Lung microvascular endothelial cell (primary cell): ENCODE results near the gene CIART. TPM values are rescaled to one million over a fixed set of nuclear protein-coding genes. Genes with fewer than 3 reads are reported as not detected.

ENCODE experiments used
- DNase-seq, 2 donors: peaks; one replicate each; pipeline versions ENCODE4 v3.0.0 to v3.0.0-alpha.2; 2010; ENCODE audit warnings: low read depth in 2 of 2
- total RNA-seq: library from RNA; depleted of rRNA; stranded (reverse); fragments of >200 nt; gene quantifications from 2 replicates; pipeline ENCODE4 v1.2.1, GENCODE V29; 2014

Gene CIART
- total RNA-seq, 1 donor from 2014 or later: 1.4 TPM

DNA sequence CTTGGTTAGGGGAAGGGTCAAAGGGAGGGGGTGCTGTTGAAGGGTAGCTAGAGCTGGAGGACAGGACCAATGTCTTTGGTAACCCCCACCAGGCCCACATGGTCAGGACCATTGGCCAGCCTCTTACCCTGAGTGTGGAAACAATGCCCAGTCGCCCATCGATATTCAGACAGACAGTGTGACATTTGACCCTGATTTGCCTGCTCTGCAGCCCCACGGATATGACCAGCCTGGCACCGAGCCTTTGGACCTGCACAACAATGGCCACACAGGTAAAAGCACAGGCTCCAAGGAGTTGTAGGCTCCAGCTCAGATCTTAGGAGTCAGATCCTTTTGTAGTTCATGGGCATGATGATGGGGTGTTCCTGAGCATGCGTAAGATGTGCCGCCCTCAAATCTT is 21.0 kb upstream of the CIART start:
- no peak for DNase-seq

DNA sequence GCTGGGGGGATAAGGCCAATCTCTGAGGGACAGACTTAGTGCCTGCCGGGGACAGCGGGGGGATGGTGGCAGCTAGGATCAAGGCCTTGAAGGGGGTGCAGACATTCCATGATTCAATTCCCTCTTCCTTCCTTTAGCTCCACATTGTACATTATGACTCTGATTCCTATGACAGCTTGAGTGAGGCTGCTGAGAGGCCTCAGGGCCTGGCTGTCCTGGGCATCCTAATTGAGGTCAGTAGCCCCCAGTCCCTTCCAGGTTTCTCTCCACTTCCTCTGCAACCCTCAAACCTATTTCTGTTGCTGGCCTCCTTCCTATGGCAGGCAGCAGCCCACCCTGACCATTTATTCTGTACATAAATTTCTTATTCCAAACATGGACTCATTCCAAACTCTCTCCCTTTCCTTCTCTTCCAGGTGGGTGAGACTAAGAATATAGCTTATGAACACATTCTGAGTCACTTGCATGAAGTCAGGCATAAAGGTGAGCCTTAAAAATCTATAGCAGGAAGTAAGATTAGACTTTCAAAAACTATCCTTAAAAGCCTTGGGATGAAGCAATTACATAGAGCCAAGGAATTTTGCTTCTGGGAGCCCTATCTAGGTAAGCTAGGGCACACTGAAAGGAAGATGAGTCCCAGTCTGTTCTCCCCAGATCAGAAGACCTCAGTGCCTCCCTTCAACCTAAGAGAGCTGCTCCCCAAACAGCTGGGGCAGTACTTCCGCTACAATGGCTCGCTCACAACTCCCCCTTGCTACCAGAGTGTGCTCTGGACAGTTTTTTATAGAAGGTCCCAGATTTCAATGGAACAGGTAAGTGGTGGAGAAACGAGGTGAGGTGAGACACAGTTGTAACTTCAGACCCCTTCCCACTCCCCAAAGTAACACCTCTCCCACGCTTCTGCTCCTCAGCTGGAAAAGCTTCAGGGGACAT is 19.7 kb upstream of the CIART start:
- DNase-seq: no peak

DNA sequence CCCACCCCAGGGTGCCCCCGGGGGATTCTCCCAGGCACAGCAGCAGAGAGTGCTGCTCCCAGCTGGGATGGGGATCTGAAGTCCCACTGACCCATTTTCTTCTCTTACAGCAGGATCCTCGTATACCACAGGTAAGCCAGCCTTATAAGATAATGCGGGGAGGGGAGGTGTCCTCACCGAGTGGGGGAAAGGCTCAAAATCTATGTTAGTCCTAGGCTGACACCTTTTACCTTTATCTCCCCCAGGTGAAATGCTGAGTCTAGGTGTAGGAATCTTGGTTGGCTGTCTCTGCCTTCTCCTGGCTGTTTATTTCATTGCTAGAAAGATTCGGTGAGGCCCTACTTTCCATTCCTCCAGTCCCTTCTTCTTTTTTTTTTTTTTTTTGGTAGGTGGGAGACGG is 18.8 kb upstream of the CIART start:
- no peak for DNase-seq

GRCh38 chr1:150267896-150268295 is 14.5 kb upstream of the CIART start:
- DNase-seq: peak in 1 of 2 donors; percentile 17

GRCh38 chr1:150268340-150268704 is 14.0 kb upstream of the CIART start:
- peak; percentile 55 to 66 for DNase-seq

DNA sequence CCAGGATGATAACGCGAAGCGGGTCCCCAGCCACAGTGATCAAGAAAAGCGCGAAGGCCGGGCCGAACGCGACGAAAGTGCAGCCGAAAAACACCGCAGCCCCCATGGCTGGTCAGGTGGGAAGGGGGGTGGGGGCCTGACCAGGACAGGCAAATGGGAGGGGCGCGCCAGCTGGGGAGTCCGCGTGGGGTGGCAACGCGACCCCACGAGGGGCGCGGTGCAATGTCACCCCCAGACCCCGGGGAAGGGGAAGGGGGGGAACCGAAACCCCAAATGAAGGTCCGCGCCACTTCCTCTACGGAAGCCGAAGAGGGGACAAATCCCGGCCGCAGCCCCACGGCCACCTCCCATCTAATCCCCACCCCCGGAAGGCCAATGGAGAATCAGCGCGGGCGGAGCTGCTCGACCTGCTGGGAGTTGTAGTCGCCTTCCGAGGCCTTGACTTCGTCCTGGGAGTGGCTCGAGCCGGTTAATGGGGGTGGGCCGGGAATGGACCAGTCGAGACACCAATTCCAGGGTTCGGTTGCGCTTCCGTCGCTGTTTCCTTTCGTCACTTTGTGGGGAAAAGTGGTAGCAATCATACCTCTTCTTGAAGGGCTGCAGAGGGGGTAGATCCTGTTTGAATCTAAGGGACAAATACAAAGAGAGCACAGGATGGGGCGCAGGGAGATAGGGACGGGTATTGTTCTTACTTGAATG is 13.5 kb upstream of the CIART start, which contains the start of gene APH1A:
TSS of gene APH1A (minus strand) at position 312 of the 699 bp plus-strand sequence. CDS start at position 106, 206 bp downstream.
- peak; percentile 98 for DNase-seq

GRCh38 chr1:150269451-150269850 is 12.9 kb upstream of the CIART start:
- DNase-seq: peak in 1 of 2 donors; percentile 49

DNA sequence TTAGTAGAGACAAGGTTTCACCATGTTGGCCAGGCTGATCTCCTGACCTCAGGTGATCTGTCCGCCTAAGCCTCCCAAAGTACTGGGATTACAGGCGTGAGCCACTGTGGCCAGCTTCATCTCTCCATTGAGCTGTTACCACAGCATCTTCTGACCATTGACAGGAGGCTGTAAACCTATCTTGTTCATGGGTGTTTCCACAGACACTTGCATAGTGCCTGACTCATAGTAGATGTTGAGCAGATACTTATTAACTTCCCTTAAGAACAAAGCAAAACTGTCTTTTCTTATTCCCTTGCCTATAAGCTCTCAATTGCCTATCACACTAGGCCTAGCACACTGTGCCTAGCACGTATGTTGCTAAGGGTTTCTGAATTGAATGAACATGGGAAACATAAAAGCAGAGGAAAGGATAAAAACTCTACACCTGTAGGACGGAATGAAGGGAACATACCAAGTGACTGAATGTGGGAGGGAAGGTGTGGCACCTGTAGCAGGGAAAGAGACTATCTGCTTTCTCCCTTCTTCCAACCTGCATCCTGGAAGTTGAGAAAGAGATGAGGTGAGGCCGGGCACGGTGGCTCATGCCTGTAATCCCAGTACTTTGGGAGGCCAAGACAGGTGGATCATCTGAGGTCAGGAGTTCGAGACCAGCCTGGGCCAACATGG is 10.9 kb upstream of the CIART start:
- no peak for DNase-seq

DNA sequence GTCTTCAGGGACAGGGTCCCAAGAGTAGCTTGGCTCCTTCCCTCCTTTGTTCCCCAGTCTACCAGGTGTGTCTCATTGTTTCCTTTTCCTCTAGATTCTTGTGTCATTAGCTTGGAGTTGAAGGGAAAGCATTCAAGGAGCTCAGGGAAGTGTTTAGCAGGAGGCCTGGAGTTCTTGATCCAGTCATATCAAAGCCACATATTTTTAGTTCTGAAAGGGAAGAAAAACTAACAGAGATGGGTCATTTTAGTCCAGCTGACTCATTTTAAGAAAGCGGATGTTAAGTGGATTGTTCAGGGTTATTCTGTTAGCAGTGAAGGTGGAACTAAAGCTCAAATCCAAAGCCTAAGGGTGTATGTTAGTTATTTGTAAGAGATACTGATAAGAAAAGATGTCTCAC is 9.0 kb upstream of the CIART start:
- peak in 1 of 2 donors; percentile 51 for DNase-seq

- no peak for DNase-seq
Measured at GRCh38 chr1:150280138-150280707, 2.1 kb upstream of the CIART start.

GRCh38 chr1:150281221-150281757 is 1.1 kb upstream of the CIART start:
- DNase-seq: peak; percentile 65 to 83

DNA sequence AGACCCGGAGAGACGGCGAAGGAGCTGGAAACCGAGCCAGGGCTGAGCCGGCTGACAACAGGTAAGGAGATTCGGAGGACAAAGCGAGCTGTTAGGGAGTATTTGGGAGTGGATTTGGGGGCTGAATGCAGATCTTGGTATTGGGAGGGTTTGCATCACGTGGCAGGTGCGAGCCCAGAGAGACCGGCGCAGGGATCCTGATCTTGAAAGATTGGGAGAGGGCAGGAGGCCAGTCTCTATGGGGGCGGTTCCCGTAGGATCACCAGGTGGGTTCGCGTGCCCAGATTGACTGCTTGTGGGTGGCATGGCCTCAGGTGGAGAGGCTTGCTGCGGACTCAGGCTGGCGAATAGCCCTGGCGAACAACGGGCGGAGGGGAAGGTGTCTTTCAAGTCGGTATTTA is 204 bp downstream of the CIART start:
- DNase-seq: no peak

DNA sequence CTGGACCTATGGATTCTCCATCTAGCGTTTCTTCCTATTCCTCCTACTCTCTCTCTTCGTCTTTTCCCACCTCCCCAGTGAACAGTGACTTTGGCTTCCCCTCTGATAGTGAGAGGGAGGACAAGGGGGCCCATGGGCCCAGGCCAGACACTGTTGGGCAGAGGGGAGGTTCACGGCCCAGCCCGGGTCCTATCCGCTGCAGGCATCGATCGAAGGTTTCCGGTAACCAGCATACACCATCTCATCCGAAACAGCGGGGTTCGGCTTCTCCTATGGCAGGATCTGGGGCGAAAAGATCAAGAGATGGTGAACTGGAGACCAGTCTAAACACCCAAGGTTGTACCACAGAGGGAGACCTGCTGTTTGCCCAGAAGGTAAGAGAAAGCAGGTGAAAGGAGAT is 906 bp downstream of the CIART start:
- no peak for DNase-seq

DNA sequence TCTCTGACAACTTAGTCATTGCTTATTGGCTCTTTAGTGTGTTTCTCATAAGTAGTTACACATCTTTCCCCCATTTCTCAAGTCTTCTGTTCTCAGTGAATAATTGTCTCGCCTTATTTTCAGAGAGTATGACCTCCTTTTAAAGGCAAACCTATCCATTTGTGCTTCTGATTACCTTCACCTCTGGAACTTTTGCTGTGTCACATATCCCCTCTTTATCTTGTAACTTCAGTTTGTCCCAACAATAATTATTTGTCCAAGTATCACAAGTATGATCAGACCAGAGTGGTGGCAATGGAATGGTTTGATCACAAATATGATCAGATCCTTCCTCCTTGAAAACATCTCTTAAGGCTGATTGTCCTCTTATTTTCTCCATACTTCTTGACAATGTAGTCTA is 6.0 kb downstream of the CIART start:
- no peak for DNase-seq

- no peak for DNase-seq
Measured at GRCh38 chr1:150288822-150289221, 6.5 kb downstream of the CIART start.

DNA sequence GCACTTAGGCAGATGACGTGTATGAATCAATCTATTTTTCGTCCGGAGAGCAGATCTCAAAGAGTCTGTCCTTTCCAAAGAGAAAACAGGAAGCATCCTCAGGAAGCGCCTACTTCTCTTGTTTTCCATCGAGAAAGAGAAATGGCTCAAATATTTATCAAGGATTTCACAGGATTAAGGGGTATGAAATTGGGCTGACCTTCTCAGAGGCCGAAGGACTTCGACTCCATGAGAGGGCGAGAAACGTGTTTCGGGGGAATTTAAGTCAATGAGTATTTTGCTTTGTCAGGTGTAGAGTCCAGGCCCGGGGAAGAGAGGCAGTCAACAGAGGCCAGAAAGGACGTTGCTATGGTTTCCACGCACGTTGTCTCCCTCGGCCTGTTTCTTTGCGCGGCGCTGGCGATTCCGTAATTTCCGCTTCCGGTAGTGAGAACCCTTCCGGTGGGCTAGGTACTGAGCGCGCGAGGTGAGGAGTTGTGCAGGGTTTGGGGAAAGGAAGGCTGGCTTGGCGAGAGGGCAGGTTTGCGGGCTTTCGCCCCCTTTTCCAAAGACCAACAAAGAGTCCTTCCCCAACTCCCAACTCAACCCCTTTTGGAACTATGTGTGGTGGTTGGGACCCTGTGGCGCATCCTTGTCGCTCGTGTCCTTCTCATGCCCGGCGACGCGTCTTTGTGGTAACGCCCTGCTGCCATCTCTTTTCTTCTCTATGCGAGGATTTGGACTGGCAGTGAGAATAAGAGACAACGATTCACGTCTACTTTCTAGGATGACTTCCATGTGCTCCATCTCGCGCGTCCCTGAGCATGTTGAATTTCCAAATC is 11.3 kb downstream of the CIART start, which contains the start of gene MRPS21:
TSS of gene MRPS21 (plus strand) at position 429 of the 821 bp plus-strand sequence. CDS start 506 bp downstream, outside the sequence.
- peak; percentile 96 to 98 for DNase-seq

DNA sequence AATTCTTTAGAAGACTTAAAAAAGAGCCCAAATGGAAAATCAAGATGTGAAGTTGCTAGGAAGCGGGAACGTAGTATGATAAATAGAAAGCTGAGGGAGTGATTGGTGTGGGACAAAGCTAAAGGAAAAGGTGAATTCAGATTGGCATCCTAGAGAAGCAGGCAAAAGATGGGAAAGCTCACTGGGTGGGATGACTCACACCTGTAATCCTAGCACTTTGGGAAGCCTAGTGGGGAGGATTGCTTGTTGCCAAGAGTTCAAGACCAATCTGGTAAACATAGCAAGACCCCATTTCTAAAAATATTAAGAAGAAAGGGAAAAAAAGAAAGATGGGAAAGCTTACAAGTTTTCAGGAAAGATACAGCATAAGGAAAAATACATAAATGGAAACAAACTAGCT is 13.1 kb downstream of the CIART start:
- DNase-seq: no peak

- DNase-seq: no peak
Measured at GRCh38 chr1:150299716-150300115, 17.4 kb downstream of the CIART start.

DNA sequence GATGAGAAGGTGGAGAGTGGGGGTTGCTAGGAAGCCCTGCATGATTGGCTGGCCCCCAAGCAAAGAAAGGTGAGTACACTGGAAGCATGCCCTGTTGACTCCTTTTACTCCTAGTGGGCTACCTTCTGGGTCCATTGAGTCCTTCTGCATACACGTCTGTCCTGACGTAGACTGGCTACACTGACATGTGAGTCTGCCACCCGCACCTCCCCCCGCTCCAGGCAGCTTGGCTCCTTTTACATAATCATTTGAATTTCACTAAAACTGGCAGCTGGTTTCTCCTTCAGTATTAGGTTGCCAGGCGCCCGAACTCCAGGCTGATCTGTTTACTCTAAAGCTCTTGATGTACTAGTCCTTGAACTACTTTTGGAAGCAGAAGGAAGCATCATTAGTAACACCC is 20.0 kb downstream of the CIART start:
- no peak for DNase-seq

GRCh38 chr1:150302902-150303301 is 20.5 kb downstream of the CIART start:
- DNase-seq: no peak
